A549 (cell line): Measurements from ENCODE around the gene USP34. TPM values are rescaled to one million over a fixed set of nuclear protein-coding genes. Genes with fewer than 3 reads are reported as not detected.
"Not testable (repeated sequence)": the region's sequence is repeated elsewhere in the genome, so short reads cannot be mapped to it uniquely, and the experiment has no call there.

Experiments used
- ATAC-seq, 2 experiments: fragments of 200-7000 bp in 1 of 2; fragments of >200 bp in 1 of 2; cut with Nextera tagmentation in 1 of 2; cut with Tn5 transposase in 1 of 2; 3 replicates each; pipeline versions ENCODE4 v1.8.0 to v1.9.1; 2018 to 2020; ENCODE audit warnings: mild to moderate bottlenecking in 1 of 2, moderate library complexity in 1 of 2
- CTCF ChIA-PET: fragments of 300-600 bp; sonication (Branson Sonifier 250); formaldehyde crosslinking; extraction: SDS; loops from one replicate; lab custom pipeline; 2021; ENCODE audit warnings: antibody characterized with exemption, inconsistent platforms; lab: Yijun Ruan, JAX
- POLR2A ChIA-PET: fragments of 350-600 bp; formaldehyde crosslinking; extraction: SDS; loops from one replicate; lab custom pipeline; 2021; ENCODE audit warnings: antibody characterized with exemption, inconsistent platforms; lab: Yijun Ruan, JAX
- DNase-seq, 2 experiments: peaks; one replicate each; pipeline versions ENCODE4 v3.0.0 to v3.0.0-alpha.2; 2011 to 2016; ENCODE audit warnings: low read depth in 1 of 2, low spot score in 1 of 2
- FAIRE-seq: peaks from 2 replicates; lab custom pipeline; 2011; peaks lifted over from hg19 to GRCh38; lab: Jason Lieb, UNC
- H3K27ac ChIP-seq, 2 experiments: fragments of >200 bp; sonication (Bioruptor Twin); formaldehyde crosslinking; 3 replicates each; pipeline ENCODE4 v1.5.1; 2016 to 2017
- H3K4me1 ChIP-seq: fragments of >200 bp; sonication (Bioruptor Twin); formaldehyde crosslinking; 3 replicates; pipeline ENCODE4 v1.6.1; 2016
- H3K4me2 ChIP-seq: fragments of >200 bp; sonication (Bioruptor Twin); formaldehyde crosslinking; 3 replicates; pipeline ENCODE4 v1.6.1; 2016
- H3K4me3 ChIP-seq: fragments of >200 bp; sonication (Bioruptor Twin); formaldehyde crosslinking; 3 replicates; pipeline ENCODE4 v1.5.1; 2016
- H3K9me3 ChIP-seq: fragments of >200 bp; sonication (Bioruptor Twin); formaldehyde crosslinking; 3 replicates; pipeline ENCODE4 v1.6.1; 2016
- BHLHE40 ChIP-seq: IDR thresholded peaks from 2 replicates; pipeline ENCODE4 v1.6.1; 2012; ENCODE audit warnings: low read depth, low read length, inconsistent platforms
- CBX2 ChIP-seq: fragments of 200-600 bp; sonication (generic); IDR thresholded peaks from 2 replicates; pipeline ENCODE4 v1.6.1; 2016; ENCODE audit warnings: low read depth, mild to moderate bottlenecking, borderline replicate concordance
- CBX8 ChIP-seq: fragments of 200-600 bp; sonication (generic); IDR thresholded peaks from 2 replicates; pipeline ENCODE4 v1.6.1; 2016
- CEBPB ChIP-seq, 2 experiments: fragments of >200 bp in 1 of 2; sonication (Bioruptor Twin) in 1 of 2; formaldehyde crosslinking in 1 of 2; IDR thresholded peaks; 2 replicates each; pipeline ENCODE4 v1.6.1; 2012 to 2016
- CHD2 ChIP-seq: fragments of 150-350 bp; IDR thresholded peaks from 2 replicates; pipeline ENCODE4 v1.6.1; 2014; ENCODE audit warnings: low read length; ENCODE audit not compliant: partially characterized antibody
- CHD4 ChIP-seq: fragments of 200-600 bp; sonication (generic); IDR thresholded peaks from 2 replicates; pipeline ENCODE4 v1.6.1; 2016; ENCODE audit warnings: antibody characterized with exemption, mild to moderate bottlenecking, borderline replicate concordance
- E2F6 ChIP-seq: IDR thresholded peaks from 2 replicates; pipeline ENCODE4 v1.6.1; 2012; ENCODE audit warnings: low read depth, borderline replicate concordance
- EHMT2 ChIP-seq: fragments of 200-600 bp; sonication (generic); IDR thresholded peaks from 2 replicates; pipeline ENCODE4 v1.6.1; 2016; ENCODE audit warnings: antibody characterized with exemption, low read depth, mild to moderate bottlenecking, moderate library complexity
- EP300 ChIP-seq, 2 experiments: fragments of >200 bp; sonication (Bioruptor Twin); formaldehyde crosslinking; IDR thresholded peaks; 2 replicates in 1 of 2; 3 replicates in 1 of 2; pipeline ENCODE4 v1.6.1; 2016 to 2017
- ESRRA ChIP-seq: fragments of 150-350 bp; IDR thresholded peaks from 2 replicates; pipeline ENCODE4 v1.6.1; 2014; ENCODE audit warnings: mild to moderate bottlenecking, low read length, borderline replicate concordance
- FOXS1 ChIP-seq: fragments of 250-450 bp; sonication (Bioruptor Pico); IDR thresholded peaks from 2 replicates; pipeline ENCODE4 v1.5.0; 2020; ENCODE audit warnings: mild to moderate bottlenecking, moderate library complexity
- HDAC2 ChIP-seq: fragments of 200-600 bp; sonication (generic); IDR thresholded peaks from 2 replicates; pipeline ENCODE4 v1.6.1; 2016
- HOXB5 ChIP-seq: fragments of 250-450 bp; sonication (Bioruptor Pico); IDR thresholded peaks from 2 replicates; pipeline ENCODE4 v1.5.0; 2020; ENCODE audit warnings: mild to moderate bottlenecking, moderate library complexity
- KDM5A ChIP-seq: fragments of 200-600 bp; sonication (generic); IDR thresholded peaks from 2 replicates; pipeline ENCODE4 v1.6.1; 2016; ENCODE audit warnings: antibody characterized with exemption, mild to moderate bottlenecking
- MAFK ChIP-seq: fragments of 450-650 bp; IDR thresholded peaks from 2 replicates; pipeline ENCODE4 v1.6.1; 2014; ENCODE audit not compliant: partially characterized antibody
- MYC ChIP-seq: IDR thresholded peaks from 2 replicates; pipeline ENCODE4 v1.6.1; 2012; ENCODE audit warnings: mild to moderate bottlenecking, inconsistent platforms, low read length, improper control_type of control experiment, borderline replicate concordance
- NFE2L2 ChIP-seq: fragments of 150-350 bp; conservative IDR thresholded peaks from 2 replicates; pipeline ENCODE4 v1.6.1; 2014; ENCODE audit warnings: low read length
- NPAS2 ChIP-seq: fragments of 250-450 bp; sonication (Bioruptor Pico); IDR thresholded peaks from 2 replicates; pipeline ENCODE4 v1.8.0; 2022; ENCODE audit warnings: mild to moderate bottlenecking, moderate library complexity, borderline replicate concordance
- RARB ChIP-seq: fragments of 250-450 bp; sonication (Bioruptor Pico); IDR thresholded peaks from 2 replicates; pipeline ENCODE4 v1.8.0; 2021; ENCODE audit warnings: mild to moderate bottlenecking, moderate library complexity
- RFX5 ChIP-seq: fragments of 450-650 bp; IDR thresholded peaks from 2 replicates; pipeline ENCODE4 v1.7.1; 2014; ENCODE audit warnings: antibody characterized with exemption, mild to moderate bottlenecking, moderate library complexity
- TP53 ChIP-seq: fragments of 250-450 bp; sonication (Bioruptor Pico); IDR thresholded peaks from 2 replicates; pipeline ENCODE4 v1.5.0; 2021; ENCODE audit warnings: mild to moderate bottlenecking, moderate library complexity
- ZC3H11A ChIP-seq: fragments of 450-650 bp; IDR thresholded peaks from 2 replicates; pipeline ENCODE4 v1.6.1; 2014; ENCODE audit warnings: antibody characterized with exemption, mild to moderate bottlenecking
- ZNF302 ChIP-seq: fragments of 250-450 bp; sonication (Bioruptor Pico); IDR thresholded peaks from 2 replicates; pipeline ENCODE4 v1.9.0; 2021; ENCODE audit warnings: inconsistent platforms, mild to moderate bottlenecking, moderate library complexity
- ZSCAN20 ChIP-seq: fragments of 250-450 bp; sonication (Bioruptor Pico); IDR thresholded peaks from 2 replicates; pipeline ENCODE4 v1.8.0; 2022; ENCODE audit warnings: mild to moderate bottlenecking, moderate library complexity
- WGBS: methylation state at CpG from one replicate; pipeline ENCODE4 v1.1.6; 2017; ENCODE audit errors: missing lambda C conversion rate; 5-methylcytosine and 5-hydroxymethylcytosine counted together
- polyA plus RNA-seq, 4 experiments: library from polyadenylated mRNA; depleted of rRNA in 3 of 4; stranded (reverse); fragments of >200 nt; fragmentation: RNase III in 1 of 4; extraction: RNeasy Plus Mini Kit Qiagen cat#74134 plus additional on column Dnase treatment in 1 of 4; gene quantifications; 2 replicates in 3 of 4; 3 replicates in 1 of 4; pipeline ENCODE4 v1.2.3, GENCODE V29; 2011 to 2017
- TF ChIP-seq, protein P1 (sequence below): fragments of 250-450 bp; sonication (Bioruptor Pico); IDR thresholded peaks from 2 replicates; pipeline ENCODE4 v1.5.0; 2021; ENCODE audit warnings: mild to moderate bottlenecking, moderate library complexity, borderline replicate concordance
- TF ChIP-seq, protein P2 (sequence below): IDR thresholded peaks from 2 replicates; pipeline ENCODE4 v1.6.1; 2012

The USP34 gene
- polyA plus RNA-seq, 2 of the 4 experiments (the other 2 are of a cell fraction): 47.7 to 132 TPM

DNA sequence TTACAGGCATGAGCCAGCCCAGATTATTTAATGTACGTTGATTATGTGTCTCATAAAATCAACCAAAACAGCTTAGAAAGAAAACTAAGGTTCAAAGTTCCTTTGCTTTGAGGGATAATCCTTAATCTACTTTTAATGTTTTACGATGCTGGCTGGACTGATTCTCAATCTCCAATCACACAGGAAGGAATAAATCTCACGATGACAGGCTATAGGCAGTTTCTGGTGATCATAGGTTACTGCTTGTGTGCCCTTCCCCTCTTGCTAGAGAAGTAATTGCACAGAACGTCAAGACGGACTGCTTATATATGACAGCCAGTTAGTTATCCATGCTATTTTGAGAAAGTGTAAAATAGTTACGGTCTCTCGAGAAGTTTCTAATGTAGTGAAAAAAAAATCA lies 265.8 kb downstream of the USP34 start:
- no peak for FAIRE-seq

GRCh38 chr2:61196671-61197070 lies 274.2 kb downstream of the USP34 start:
- no peak for DNase-seq
- 89% methylated on average over 7 of the region's 7 CpGs for WGBS
- Histone ChIP-seq H3K4me2 (no peak overlapping the region), H3K27ac (no peak overlapping the region), H3K4me3 (no peak overlapping the region), H3K9me3 (no peaks in the 10 kb centered on the region), H3K4me1 (no peaks in the 10 kb centered on the region)
- CTCF ChIA-PET: interaction anchor here (1.1 to 1.7 kb wide), 2 partner anchors 10 to 13 kb away, joined by 3 read pairs; no protein-coding TSS in a partner anchor
- ATAC-seq: no peak
- TF ChIP-seq MAFK (no peak), RFX5 (no peak), EHMT2 (no peak), CHD4 (no peak), NPAS2 (CRISPR knock-in tag) (no peak), ZNF302 (CRISPR knock-in tag) (no peak), TP53 (CRISPR knock-in tag) (no peak), E2F6 (no peak), RARB (CRISPR knock-in tag) (no peak)
- POLR2A ChIA-PET: interaction anchor here (0.7 to 1.5 kb wide), 2 partner anchors 19 to 338 kb away, joined by 3 to 5 read pairs; no protein-coding TSS in a partner anchor
- FAIRE-seq: no peak

More for the DNA sequence above, 265.8 kb downstream of the USP34 start:
- no peak for TF ChIP-seq HOXB5 (CRISPR knock-in tag)
- TF ChIP-seq MYC: no peak
- no peak for TF ChIP-seq KDM5A
- TF ChIP-seq ESRRA: no peak
- TF ChIP-seq, protein P1, sequence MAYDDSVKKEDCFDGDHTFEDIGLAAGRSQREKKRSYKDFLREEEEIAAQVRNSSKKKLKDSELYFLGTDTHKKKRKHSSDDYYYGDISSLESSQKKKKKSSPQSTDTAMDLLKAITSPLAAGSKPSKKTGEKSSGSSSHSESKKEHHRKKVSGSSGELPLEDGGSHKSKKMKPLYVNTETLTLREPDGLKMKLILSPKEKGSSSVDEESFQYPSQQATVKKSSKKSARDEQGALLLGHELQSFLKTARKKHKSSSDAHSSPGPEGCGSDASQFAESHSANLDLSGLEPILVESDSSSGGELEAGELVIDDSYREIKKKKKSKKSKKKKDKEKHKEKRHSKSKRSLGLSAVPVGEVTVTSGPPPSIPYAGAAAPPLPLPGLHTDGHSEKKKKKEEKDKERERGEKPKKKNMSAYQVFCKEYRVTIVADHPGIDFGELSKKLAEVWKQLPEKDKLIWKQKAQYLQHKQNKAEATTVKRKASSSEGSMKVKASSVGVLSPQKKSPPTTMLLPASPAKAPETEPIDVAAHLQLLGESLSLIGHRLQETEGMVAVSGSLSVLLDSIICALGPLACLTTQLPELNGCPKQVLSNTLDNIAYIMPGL: no peak
- TF ChIP-seq NFE2L2: no peak
- no peak for TF ChIP-seq HDAC2
- no peak for TF ChIP-seq BHLHE40
- no peak for TF ChIP-seq ZC3H11A
- TF ChIP-seq CHD2: no peak
- TF ChIP-seq CBX2: no peak
- TF ChIP-seq, protein P2, sequence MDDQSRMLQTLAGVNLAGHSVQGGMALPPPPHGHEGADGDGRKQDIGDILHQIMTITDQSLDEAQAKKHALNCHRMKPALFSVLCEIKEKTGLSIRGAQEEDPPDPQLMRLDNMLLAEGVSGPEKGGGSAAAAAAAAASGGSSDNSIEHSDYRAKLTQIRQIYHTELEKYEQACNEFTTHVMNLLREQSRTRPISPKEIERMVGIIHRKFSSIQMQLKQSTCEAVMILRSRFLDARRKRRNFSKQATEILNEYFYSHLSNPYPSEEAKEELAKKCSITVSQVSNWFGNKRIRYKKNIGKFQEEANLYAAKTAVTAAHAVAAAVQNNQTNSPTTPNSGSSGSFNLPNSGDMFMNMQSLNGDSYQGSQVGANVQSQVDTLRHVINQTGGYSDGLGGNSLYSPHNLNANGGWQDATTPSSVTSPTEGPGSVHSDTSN: no peak
- TF ChIP-seq FOXS1 (CRISPR knock-in tag): no peak
- TF ChIP-seq ZSCAN20: no peak
- TF ChIP-seq CBX8: no peak
- TF ChIP-seq CEBPB (IDR thresholded peaks at IDR 0.05): no peak
- TF ChIP-seq EHMT2: no peak
- TF ChIP-seq EP300 (IDR thresholded peaks at IDR 0.05): no peak
- TF ChIP-seq, all 56 proteins: peak for 0
- Histone ChIP-seq H3K4me1 (peaks cover 10% of the 10 kb centered on the region), H3K27ac (no peak overlapping the region), H3K4me3 (no peak overlapping the region), H3K4me2 (no peak overlapping the region), H3K9me3 (no peaks in the 10 kb centered on the region)
- POLR2A ChIA-PET: no interaction called here
- 90% methylated on average over 7 of the region's 7 CpGs for WGBS
- ATAC-seq (no peak), DNase-seq (no peak)
- CTCF ChIA-PET: interaction anchor here (0.9 kb wide), 1 partner anchor 13 kb away, joined by 3 read pairs; no protein-coding TSS in a partner anchor

DNA sequence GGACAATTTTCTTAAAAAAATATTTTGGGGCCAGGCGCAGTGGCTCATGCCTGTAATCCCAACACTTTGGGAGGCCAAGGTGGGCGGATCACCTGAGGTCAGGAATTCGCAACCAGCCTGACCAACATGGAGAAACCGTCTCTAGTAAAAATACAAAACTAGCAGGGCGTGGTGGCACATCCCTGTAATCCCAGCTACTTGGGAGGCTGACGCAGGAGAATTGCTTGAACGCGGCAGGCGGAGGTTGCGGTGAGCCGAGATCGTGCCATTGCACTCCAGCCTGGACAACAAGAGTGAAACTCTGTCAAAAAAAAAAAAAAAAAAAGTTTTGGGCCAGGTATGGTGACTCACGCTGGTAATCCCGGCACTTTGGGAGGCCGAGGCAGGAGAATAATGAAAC lies 276.2 kb downstream of the USP34 start:
- FAIRE-seq, POLR2A ChIA-PET, CTCF ChIA-PET, H3K9me3 ChIP-seq, H3K4me1 ChIP-seq, ATAC-seq, DNase-seq, H3K4me2 ChIP-seq, H3K27ac ChIP-seq, H3K4me3 ChIP-seq: not testable (repeated sequence)
- WGBS: 91% methylated on average over 15 of the region's 15 CpGs
